ENCODE measurements around the gene LMX1A.

- TF ChIP-seq USF2 (IDR thresholded peaks at IDR 0.05), result no peak
- TF ChIP-seq MYC (IDR thresholded peaks at IDR 0.05; ENCODE audit: borderline replicate concordance, low read length), result no peak
- no peak for TF ChIP-seq KDM5A (IDR thresholded peaks at IDR 0.05)
- peak; percentile 16; the same call in 1 of the 3 replicates for TF ChIP-seq CTCF (IDR thresholded peaks at IDR 0.05)
- TF ChIP-seq KDM1A (IDR thresholded peaks at IDR 0.05; ENCODE audit: low read depth), result no peak
- no peak for TF ChIP-seq MAFK (IDR thresholded peaks at IDR 0.05; ENCODE audit: partially characterized antibody)
- TF ChIP-seq PHF8 (IDR thresholded peaks at IDR 0.05; ENCODE audit: borderline replicate concordance, low read depth), result no peak
Observed at GRCh38 chr1:165152727-165153126, 203.8 kb downstream of the LMX1A start.

Measured in A549 (cell line).